ENCODE measurements around the gene HDAC10. TPM values are rescaled to one million over a fixed set of nuclear protein-coding genes. Genes with fewer than 3 reads are reported as not detected.

Gene HDAC10
- total RNA-seq, 6 donors from 2014 or later, result 33.0 to 202 (median 53.1) TPM

- peak overlapping the region in 2 of 4 donors; percentile 42 to 83 for H3K27ac ChIP-seq
- peaks cover 47 to 73% (median 52%) of the 10 kb centered on the region in 4 donors for H3K4me1 ChIP-seq
- peaks cover 9 to 27% (median 23%) of the 10 kb centered on the region in 4 donors for H3K36me3 ChIP-seq
- TF ChIP-seq EP300 (IDR thresholded peaks at IDR 0.05) (no peak), CTCF (IDR thresholded peaks at IDR 0.05) (peak in 1 of 6 experiments; percentile 8)
- WGBS, 2 donors, result 46 to 48% methylated on average over 12 to 26 of the region's 26 CpGs
- ATAC-seq (ENCODE audit: low FRiP score in 2 of 2), result no peak
- H3K27me3 ChIP-seq, result peaks cover 0 to 10% (median 2%) of the 10 kb centered on the region in 4 donors
- no peak for DNase-seq
- no peaks in the 10 kb centered on the region for H3K9me3 ChIP-seq
- peak overlapping the region in 3 of 4 donors; percentile 46 to 65 (median 61) for H3K4me3 ChIP-seq
Measured at GRCh38 chr22:50272044-50272802, 21.2 kb upstream of the HDAC10 start.

- Histone ChIP-seq H3K9me3 (no peaks in the 10 kb centered on the region), H3K4me1 (peaks cover 50 to 75% (median 55%) of the 10 kb centered on the region in 4 donors), H3K27ac (peak overlapping the region in 3 of 4 donors; percentile 11 to 83 (median 42)), H3K4me3 (peak overlapping the region; percentile 0 to 65 (median 54)), H3K27me3 (peaks cover 0 to 10% (median 2%) of the 10 kb centered on the region in 4 donors), H3K36me3 (peaks cover 6 to 20% (median 18%) of the 10 kb centered on the region in 4 donors)
- DNase-seq (peak; percentile 57 to 95), ATAC-seq (ENCODE audit: low FRiP score in 2 of 2) (peak; percentile 4 to 56)
- WGBS, 2 donors, result 1 to 3% methylated on average over 16 to 33 of the region's 45 CpGs
- TF ChIP-seq POLR2A (IDR thresholded peaks at IDR 0.05) (no peak), POLR2AphosphoS5 (IDR thresholded peaks at IDR 0.05) (no peak), CTCF (IDR thresholded peaks at IDR 0.05) (peak in 3 of 6 experiments; percentile 26 to 46 (median 42))
Measured at GRCh38 chr22:50271519-50271970, 20.5 kb upstream of the HDAC10 start.

- peaks cover 50 to 68% (median 55%) of the 10 kb centered on the region in 4 donors for H3K4me1 ChIP-seq
- TF ChIP-seq POLR2AphosphoS5 (IDR thresholded peaks at IDR 0.05) (peak in 1 of 2 donors; percentile 6), CTCF (IDR thresholded peaks at IDR 0.05) (no peak), POLR2A (IDR thresholded peaks at IDR 0.05) (no peak), EP300 (IDR thresholded peaks at IDR 0.05) (no peak)
- 1 to 2% methylated on average over 29 to 32 of the region's 53 CpGs for WGBS, 2 donors
- H3K4me3 ChIP-seq, result peak overlapping the region; percentile 0 to 65 (median 54)
- H3K27me3 ChIP-seq, result peaks cover 0 to 10% (median 2%) of the 10 kb centered on the region in 4 donors
- no peaks in the 10 kb centered on the region for H3K9me3 ChIP-seq
- DNase-seq (peak; percentile 76 to 93), ATAC-seq (ENCODE audit: low FRiP score in 2 of 2) (peak; percentile 66 to 77)
- peaks cover 3 to 13% (median 11%) of the 10 kb centered on the region in 4 donors for H3K36me3 ChIP-seq
- peak overlapping the region; percentile 54 to 83 (median 70) for H3K27ac ChIP-seq
Measured at GRCh38 chr22:50270666-50271394, 19.8 kb upstream of the HDAC10 start.

- DNase-seq, result peak; percentile 39 to 92
- ATAC-seq (ENCODE audit: low FRiP score in 2 of 2), result peak in 1 of 2 donors; percentile 47
Measured at GRCh38 chr22:50269970-50270665, 19.1 kb upstream of the HDAC10 start, which contains the start of gene MAPK11. Gene MAPK11 (minus strand): TSS chr22:50270380. CDS start chr22:50270292, 88 bp downstream.

More at GRCh38 chr22:50269970-50270665, 19.1 kb upstream of the HDAC10 start, which contains the start of gene MAPK11:
- H3K9me3 ChIP-seq, result no peaks in the 10 kb centered on the region
- H3K27ac ChIP-seq, result peak within 1 kb of the TSS; percentile 54 to 83 (median 73)
- H3K4me1 ChIP-seq, result peaks cover 50 to 63% (median 54%) of the 10 kb centered on the region in 4 donors
- H3K27me3 ChIP-seq, result peaks cover 0 to 10% (median 2%) of the 10 kb centered on the region in 4 donors
- no peak for TF ChIP-seq POLR2AphosphoS5 (IDR thresholded peaks at IDR 0.05)
- peak in 1 of 4 donors; percentile 6 for TF ChIP-seq POLR2A (IDR thresholded peaks at IDR 0.05)
- WGBS, 2 donors, result 0 to 1% methylated on average over 11 to 15 of the region's 92 CpGs
- H3K36me3 ChIP-seq, result peaks cover 0 to 6% (median 4%) of the 10 kb centered on the region in 4 donors
- H3K4me3 ChIP-seq, result peak within 1 kb of the TSS; percentile 38 to 65 (median 54)
